Lower leg skin (tissue), 3 donors: ENCODE measurements around the gene PLEKHM3.

Experiments
- POLR2A ChIP-seq, 2 donors: fragments of 450-650 bp; IDR thresholded peaks; one replicate each; pipeline ENCODE4 v1.6.1; 2016 to 2017; ENCODE audit warnings: antibody characterized with exemption in 2 of 2, mild to moderate bottlenecking in 1 of 2, moderate library complexity in 1 of 2
- TF ChIP-seq, protein P1 (sequence below), 3 donors: fragments of 450-650 bp; IDR thresholded peaks; one replicate each; pipeline ENCODE4 v1.5.1; 2016; ENCODE audit warnings: antibody characterized with exemption in 3 of 3, mild to moderate bottlenecking in 3 of 3, moderate library complexity in 2 of 3

DNA sequence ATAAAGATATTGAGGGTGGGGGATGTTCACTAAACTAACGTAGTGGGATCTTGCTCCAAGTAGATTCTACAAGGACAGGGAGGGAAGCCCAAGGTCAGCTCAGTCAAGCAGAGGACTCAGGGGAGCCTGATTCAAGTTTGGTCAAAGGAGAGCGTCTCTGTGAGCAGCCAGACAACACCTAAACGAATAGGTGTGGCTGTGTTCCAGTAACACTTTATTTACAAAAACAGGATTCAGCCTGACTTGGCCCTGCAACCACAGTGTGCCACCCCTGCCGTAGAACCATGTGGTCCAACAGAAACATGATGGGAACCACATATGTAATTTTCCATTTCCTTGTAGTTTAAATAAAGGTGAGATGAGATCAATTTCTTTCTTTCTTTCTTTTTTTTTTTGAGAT lies 237.5 kb downstream of the PLEKHM3 start:
- no peak for TF ChIP-seq POLR2A (IDR thresholded peaks at IDR 0.05)
- TF ChIP-seq, protein P1, sequence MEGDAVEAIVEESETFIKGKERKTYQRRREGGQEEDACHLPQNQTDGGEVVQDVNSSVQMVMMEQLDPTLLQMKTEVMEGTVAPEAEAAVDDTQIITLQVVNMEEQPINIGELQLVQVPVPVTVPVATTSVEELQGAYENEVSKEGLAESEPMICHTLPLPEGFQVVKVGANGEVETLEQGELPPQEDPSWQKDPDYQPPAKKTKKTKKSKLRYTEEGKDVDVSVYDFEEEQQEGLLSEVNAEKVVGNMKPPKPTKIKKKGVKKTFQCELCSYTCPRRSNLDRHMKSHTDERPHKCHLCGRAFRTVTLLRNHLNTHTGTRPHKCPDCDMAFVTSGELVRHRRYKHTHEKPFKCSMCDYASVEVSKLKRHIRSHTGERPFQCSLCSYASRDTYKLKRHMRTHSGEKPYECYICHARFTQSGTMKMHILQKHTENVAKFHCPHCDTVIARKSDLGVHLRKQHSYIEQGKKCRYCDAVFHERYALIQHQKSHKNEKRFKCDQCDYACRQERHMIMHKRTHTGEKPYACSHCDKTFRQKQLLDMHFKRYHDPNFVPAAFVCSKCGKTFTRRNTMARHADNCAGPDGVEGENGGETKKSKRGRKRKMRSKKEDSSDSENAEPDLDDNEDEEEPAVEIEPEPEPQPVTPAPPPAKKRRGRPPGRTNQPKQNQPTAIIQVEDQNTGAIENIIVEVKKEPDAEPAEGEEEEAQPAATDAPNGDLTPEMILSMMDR (IDR thresholded peaks at IDR 0.05): no peak
